HTERT RPE-1 (cell line): Measurements from ENCODE around the gene PDCD1LG2.
"Not testable (repeated sequence)": the region's sequence is repeated elsewhere in the genome, so short reads cannot be mapped to it uniquely, and the experiment has no call there.

Experiments
- in situ Hi-C: fragments of 300-500 bp; cut with MboI; formaldehyde crosslinking; loops from 4 replicates; pipeline ENCODE4 v1.14.3; 2020; ENCODE audit warnings: low sequenced_read_pairs

Gene PDCD1LG2

DNA sequence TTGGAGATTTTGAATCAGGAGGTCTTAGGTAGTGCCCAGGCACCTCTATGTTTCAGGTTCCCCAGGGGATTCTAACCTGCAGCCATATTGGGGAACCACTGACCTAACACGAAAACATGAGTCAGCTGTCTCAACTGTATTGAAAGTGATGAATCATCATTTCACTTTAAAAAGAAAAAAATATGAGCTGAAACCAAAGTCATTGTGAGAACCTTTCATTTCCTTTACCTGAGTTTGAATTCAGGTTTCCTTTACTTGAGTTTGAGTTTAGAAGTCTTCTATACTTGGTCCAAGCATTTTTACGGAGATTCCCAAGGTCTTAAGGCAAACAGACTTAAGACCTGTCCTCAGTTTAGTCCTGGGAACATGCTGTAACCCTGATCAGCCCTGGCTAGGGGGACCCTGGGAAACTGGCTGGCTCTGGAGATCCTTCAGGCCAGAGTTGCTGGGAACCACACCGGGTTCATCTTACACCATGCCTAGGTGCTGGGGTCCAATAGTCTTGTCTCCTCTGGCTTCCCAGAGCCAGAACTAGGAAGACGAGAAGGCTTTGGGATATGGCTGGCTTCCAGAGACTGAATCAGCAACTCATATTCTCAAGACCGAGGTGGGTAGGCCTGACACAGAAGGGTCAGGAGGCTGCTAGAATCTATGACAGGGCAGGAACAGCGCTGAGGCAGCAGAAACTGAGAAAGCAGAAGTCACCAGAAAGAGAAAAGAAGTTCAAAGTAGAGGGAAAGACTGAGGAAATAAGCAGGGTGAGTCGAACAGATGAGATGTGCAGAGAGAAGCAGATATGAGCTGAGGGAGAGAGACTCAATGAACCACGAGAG, 16.4 kb upstream of the PDCD1LG2 start:
- in situ Hi-C loops: no loop called here

DNA sequence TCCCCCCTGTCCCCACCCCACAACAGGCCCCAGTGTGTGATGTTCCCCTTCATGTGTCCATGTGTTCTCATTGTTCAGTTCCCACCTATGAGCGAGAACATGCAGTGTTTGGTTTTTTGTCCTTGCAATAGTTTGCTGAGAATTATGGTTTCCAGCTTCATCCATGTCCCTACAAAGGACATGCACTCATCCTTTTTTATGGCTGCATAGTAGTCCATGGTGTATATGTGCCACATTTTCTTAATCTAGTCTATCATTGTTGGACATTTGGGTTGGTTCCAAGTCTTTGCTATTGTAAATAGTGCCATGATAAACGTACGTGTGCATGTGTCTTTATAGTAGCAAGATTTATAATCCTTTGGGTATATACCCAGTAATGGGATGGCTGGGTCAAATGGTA, 15.6 kb upstream of the PDCD1LG2 start:
- in situ Hi-C loops: not testable (repeated sequence)

DNA sequence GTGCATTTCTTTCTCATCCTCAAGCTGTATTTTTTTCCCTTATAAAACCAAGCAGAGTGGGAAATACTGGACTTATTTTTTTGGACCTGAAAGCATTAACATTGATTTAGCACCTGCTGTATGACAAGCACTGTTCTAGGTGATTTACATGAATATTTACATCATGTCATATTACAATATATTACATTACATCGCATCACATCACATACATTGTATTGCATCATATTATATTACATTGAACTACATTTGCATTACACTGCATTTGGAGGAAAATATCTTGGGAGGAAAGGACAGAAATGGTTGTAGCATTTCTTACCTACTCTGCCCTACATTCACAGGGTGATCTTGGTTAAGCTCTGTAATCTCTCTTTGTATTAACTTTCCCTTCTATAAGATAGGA, 11.2 kb upstream of the PDCD1LG2 start:
- in situ Hi-C loops: no loop called here

DNA sequence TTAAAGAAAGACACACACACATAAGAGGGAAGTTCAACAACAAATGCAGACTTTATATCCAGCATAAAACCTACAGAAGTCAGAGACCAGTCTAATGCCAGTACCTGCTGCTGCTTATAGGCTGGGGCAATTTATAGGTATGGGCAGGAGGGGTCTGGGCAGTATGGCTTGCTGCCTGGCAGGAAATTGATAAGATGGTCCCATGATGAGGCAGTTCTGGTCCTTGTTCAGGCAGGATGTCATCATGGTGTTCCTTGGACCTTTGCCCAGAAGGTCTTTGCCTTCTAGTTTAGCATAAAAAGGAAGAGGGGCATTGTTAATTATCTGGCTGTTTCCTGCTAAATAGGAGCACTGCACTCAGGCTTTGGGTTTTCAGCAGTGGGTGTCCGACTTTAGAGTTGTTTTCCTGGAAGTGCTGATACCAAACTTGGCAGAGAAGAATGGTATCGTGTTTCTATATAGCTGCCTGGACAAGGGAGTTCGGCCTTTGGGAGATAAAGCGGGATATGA, 10.4 kb upstream of the PDCD1LG2 start:
- in situ Hi-C loops: no loop called here

DNA sequence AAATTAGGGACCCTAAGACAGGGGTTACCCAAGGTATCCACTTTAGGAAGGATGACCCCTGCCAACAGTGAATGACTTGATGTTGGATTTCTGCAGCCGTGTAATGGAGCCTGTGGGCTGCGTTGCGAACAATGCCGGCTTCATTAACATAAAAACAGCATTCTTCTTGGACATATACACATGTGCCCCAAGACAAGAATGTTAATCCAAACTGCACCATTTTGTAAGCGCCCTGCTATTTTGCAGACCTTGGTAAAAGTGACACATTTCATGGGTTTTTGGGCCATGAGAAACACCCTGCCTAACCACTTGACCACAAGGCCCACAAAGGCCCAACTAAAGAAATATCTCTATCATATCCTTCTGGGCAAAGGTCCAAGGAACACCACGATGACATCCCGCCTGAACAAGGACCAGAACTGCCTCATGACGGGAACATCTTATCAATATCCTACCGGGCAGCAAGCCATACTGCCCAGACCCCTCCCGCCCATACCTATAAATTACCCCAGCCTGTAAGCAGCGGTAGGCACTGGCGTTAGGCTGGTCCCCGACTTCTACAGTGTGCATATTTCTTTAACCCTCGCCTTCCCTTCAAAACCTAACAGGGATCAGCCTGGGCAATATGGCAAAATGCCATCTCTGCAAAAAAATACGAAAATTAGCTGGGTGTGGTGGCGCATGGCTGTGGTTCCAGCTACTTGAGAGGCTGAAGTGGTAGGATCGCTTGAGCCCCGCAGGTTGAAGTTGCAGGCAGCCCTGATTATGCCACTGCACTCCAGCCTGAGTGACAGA, 9.7 kb upstream of the PDCD1LG2 start:
- in situ Hi-C loops: no loop called here

DNA sequence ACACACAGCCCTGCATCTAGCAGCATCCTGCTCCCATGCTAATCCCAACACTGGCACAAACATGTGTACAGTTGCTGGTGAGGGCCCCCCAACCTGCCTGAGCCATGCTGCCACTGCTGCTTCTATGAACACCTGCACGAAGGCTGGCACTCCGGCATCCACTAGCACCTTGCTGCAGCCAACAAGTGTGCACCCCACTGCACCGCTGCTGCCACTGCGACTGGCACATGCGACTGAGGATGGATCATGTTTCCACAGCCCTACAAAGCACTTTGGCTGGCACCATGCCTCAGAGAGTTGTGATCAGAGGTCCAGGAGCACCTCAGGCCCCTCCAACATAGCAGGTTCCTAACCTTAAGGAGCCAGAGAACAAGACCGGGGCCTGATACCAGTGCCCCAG, 7.8 kb upstream of the PDCD1LG2 start:
- in situ Hi-C loops: no loop called here

DNA sequence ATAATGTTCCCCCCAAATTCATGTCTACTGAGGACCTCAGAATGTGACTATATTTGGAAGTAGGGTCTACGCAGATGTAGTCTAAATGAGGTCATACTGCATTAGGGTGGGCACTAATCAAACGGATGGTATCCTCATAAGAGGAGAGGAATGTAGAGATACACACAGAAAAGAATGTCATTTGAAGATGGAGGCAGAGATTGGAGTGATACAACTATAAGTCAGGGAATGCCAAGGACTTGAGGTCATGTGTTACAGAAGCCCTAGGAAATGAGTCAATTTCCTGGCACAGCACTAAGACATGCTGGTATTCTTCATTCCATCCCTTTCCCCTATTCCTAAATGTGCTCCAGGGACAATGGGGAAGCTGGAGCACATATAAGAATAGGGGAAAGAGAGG, 758 bp upstream of the PDCD1LG2 start:
- in situ Hi-C loops: no loop called here

DNA sequence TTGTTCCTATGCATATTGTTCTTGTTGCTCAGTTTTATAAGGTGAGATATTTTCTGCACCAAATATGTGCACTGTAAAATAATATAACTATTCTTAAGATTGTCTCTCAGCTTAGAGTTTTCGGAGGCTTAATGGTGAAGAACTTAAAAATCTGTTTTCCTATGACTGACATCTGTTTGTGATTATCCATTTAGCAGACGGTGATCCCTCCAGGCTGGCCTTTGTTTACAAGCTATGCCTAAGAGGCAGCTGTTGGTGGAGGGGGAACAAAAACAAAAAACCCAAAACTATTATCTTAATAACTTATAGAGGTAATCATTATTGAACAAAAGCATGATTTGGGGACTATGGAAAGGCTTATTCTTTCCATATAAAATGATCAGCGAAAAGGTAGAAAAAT, 658 bp downstream of the PDCD1LG2 start:
- in situ Hi-C loops: no loop called here

DNA sequence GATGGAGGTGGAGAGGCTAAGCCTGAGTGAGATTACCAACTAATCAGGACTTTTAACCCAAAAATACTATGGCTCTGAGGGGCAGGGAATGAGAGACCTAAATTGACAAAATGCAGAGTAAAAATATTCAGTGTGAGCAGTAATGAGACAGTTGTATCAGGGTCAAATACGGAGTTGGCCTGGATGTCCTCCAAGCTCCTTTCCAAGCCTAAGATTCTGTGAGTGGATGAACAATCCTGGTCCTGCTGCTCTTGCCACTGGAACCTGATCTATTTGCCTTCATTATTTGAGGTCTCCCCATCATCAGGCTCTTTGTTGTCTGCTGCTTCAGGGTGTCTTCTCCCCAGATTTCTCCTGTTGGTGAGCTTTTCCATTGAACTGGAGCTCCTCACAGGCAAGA, 1.1 kb downstream of the PDCD1LG2 start:
- in situ Hi-C loops: no loop called here

DNA sequence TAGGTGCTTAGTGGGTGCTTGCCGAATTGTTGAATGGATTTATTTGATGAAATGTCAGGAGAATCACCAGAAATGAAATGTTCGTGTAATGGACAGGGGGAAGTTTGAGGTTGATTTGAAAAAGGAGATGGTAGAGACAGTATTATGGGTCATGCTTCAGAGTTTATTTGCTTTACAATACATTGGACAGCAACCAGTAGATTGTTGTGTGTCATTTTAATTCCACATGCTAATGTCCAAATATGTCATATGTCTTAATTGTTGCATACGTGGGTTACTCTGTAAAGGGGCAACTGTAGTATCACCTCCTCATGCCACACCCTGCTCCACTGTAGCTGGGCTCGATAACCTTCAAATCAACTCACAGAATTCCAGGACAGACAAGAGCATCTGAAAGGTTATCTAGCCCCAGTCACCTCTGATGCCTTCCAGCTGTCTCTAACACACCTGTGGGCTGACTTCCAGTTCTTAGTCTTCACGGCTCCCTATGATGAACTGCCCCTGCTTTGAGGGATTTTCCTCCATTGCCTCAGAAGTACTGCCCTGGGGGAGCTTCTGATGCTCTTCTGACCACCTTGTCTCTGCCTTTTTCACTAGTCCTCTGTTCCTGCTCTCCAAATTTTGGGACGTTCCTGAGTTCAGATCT, 1.7 kb downstream of the PDCD1LG2 start:
- in situ Hi-C loops: no loop called here

DNA sequence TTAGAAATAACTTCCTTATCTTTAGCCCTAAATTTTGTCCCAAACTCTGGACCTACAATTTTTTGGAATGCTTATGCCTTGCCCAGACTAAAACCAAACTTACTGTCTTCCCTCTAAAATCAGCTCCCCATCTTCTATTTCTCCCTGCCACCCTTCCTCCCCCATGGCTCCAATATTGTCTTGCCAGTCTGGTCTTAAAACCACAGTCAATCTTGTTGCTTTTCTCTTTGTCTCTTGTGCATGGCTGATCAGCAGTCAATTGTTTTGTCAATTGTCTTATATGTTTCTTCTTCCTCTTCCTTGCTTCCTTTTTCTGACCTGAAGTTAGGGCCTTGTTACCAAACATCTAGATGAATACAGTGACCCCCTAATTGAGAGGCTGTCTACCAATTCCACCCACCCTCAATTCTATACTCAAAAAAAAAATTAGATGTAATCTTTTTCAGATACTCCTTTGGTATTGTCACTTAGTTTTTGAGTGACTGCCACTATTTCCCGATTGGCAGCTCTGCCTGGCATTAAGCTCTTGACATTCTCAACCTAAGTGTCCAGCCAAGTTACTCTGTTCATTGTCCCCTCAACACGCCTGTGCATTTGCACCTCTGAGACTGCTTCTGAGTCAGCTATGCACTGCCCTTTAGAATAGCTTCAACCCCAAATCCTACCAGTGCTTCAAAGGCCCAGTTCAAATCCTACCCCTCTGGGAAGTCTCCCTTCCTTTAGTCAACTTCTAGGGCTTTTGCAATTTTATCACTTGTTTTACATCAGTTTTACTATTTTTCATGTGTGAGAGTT, 2.5 kb downstream of the PDCD1LG2 start:
- in situ Hi-C loops: no loop called here

DNA sequence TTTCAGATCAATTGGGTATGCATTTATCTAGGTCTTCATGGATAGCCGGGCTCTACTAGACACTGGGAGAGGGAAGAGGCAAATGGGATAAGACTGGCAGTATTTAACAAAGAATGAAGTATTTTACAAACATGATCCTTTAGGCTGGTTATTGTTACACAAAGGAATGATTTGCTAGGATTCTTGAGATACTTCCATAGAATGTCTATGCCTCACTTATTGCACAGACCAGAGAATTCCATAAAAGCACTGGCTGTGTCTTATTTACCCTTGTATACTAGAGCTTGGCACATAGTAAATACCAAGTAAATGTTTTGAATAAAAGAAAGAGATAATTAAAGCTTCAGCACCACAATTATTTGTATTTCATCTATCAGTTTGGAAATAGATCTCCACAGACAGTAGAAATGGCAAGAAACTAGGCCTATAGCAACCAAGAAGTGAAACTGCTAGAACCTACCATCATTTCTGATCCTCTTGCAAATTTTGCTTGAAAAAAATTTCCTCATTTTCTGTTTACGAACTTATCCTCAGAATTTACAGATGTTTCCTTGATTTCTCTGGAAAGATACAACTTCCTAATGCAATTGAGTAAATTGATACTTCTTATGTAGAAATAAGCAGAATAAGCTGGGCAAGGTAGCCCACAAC, 3.8 kb downstream of the PDCD1LG2 start:
- in situ Hi-C loops: no loop called here

DNA sequence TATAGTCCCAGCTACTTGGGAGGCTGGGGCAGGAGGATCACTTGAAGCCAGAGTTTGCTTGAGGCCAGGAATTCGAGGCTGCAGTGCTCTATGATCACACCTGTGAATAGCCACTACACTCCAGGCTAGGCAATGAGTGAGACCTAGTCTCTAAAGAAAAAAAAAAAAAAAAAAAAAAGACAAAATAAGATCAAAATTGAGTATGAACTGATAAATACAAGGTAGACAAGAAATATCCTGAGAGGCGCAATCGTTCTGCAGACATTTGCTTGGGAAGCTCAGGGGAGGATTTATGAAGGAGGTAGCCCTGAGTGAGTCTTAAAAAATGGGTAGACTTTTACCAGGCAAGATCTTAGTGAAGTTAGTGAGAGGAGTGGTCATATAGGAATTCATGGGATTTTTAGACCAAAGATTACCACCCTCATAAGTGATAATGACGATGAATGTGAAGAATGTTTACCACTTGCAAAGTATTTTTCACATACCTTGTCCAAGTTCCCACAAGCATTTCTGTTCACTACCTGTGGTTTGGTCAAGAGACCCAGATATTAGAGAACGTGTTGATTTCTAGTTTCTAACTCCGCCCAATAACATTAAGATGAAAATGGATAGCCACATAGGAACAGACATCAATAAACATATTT, 4.4 kb downstream of the PDCD1LG2 start:
- in situ Hi-C loops: no loop called here

DNA sequence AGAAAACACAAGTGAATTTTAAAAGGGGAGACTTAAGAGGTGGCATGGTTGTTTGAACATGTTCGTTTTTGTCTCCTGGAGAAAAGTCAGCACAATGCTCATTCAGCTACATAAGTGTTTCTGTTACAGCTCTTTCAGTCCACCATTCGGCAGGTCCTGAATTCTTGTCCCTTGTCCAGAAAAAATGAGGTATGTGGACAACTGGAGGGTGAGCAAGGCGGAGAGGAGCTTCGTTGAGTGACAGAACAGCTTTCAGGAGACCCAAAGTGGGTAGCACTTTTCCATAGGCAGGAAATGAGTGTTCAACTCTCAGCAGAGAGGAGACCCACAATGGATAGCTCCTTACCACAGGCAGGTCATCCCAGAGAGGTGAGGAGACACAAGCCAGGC, 4.9 kb downstream of the PDCD1LG2 start:
- in situ Hi-C loops: no loop called here

DNA sequence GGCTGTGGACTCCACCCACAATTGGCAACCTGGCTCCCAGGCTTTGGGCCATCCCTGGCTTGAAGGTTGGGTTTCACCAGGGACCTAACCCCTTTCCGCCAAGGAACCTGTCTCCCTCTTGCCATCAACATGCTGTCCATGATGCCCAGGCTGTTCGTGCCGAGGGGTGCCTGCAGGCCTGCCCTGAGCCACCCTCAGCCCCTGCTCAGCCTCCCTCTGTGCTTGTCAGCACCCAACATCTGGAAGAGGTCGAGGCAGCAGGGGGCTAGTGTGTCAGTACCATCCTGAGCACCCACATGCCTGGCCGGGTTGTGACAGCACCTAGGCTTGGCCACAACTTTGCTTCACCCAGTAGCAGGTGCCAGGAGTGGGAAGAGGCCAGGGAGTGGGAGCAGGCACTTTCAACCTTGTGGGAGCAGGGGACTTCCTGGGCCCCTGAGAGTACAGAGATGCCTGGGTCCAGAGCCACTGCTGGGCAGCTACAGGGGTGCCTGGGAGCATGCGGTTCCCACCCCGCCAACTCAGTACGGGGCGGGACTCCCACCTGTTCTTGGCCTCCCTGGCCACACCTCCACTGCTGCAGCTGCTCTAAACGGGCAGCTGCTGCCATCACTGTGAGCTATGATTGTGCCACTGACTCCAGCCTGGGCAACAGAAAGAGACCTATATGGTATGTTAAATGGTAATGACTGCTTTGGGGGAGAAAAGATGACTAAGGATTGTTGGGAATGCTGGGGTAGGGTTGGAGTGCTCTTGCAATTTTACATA, 6.3 kb downstream of the PDCD1LG2 start:
- in situ Hi-C loops: no loop called here

DNA sequence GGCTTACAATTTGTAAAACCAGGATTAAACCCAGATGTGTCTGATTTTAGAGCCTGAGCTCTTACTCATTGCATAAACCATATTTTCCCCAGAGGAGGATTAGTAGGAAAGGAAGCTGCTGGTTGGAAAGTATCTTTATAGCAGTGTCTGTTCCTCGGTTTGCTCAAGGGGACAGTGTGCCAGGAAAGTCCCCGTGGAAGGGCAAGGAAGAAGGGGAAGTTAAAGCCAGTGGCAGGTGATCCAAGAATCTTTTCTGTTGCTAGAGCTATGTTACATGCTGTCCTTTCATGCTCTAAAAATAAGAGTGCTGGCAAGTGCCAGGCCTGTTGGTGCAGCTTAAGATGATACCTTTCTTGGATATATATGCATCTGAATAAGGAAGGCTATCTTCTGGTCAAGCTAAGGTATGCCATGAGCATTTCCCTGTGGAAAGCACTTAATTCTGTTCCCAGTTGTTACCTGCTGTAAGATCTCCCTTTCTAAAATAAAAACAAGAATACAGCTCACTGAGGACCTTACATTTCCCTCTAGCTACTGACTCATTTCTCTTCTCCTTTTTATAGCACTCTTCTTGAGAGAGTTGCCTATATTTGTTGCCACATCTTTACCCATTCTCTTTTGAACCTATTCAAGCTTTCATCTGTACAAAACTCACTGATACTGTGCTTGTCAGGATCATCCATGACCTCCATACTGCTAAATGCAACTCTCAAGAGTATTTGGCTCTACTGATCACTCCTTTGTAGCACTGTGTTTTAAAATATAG, 8.0 kb downstream of the PDCD1LG2 start:
- in situ Hi-C loops: no loop called here

DNA sequence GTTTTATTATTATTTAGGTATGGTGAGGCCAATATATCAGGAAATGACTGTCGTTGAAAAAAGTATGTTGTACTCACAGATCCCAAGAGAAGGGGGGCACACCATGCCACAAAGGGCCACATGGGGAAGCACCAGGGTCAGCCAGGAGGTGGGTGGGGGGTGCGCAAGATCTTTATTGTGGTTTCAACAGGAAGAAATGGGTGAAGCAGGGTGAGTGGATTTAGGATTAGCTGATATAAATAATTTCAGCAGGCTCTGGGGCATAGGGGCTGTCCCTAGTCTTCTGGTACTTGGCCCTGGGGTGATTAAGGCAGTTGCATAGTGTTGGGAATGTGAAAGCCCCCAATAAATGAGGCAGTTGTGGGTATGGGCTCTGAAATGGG, 8.6 kb downstream of the PDCD1LG2 start:
- in situ Hi-C loops: no loop called here

DNA sequence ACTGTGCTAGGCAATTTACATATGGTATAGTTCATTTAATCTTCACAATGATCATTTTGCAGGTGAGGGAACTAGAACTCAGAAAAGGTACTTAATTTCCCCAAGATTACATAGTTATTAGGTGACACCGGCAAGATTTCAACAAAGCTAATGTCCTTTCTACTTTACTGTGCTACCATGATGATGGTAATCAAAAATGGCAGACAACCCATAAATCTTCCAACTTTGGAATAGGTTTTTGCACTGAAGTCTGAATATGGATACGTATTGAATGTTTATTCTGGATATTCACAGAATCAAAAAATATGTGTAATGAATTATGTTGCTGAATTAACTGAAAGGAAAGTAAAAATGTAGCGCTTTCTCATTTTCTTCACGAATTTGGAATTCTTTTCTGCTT, 13.8 kb downstream of the PDCD1LG2 start:
- in situ Hi-C loops: no loop called here
